Activated CD8-positive, alpha-beta T cell treated with anti-CD3 and anti-CD28 coated beads for 36 hours (primary cell): Measurements from ENCODE around the gene POLD4. TPM values are rescaled to one million over a fixed set of nuclear protein-coding genes. Genes with fewer than 3 reads are reported as not detected.

Experiments
- ATAC-seq: fragments of 200-7000 bp; cut with Tn5 transposase; one replicate; pipeline ENCODE4 v1.10.0; 2021; ENCODE audit warnings: mild to moderate bottlenecking, moderate library complexity
- CTCF ChIA-PET: fragments of 350-600 bp; sonication (Branson Sonifier 250); formaldehyde crosslinking; loops from one replicate; lab custom pipeline; 2021; ENCODE audit warnings: antibody characterized with exemption; lab: Charles Lee
- POLR2A ChIA-PET: fragments of 350-600 bp; sonication (Branson Sonifier 250); formaldehyde crosslinking; loops from one replicate; lab custom pipeline; 2021; ENCODE audit warnings: antibody characterized with exemption; lab: Charles Lee
- DNase-seq: peaks from one replicate; pipeline ENCODE4 v3.0.0-alpha.2; 2020
- H3K27ac Mint-ChIP-seq: one replicate; pipeline ENCODE4 v1.8.0; 2021; ENCODE audit warnings: mild to moderate bottlenecking, mixed read lengths
- H3K27me3 Mint-ChIP-seq: one replicate; pipeline ENCODE4 v1.8.0; 2021; ENCODE audit warnings: mixed read lengths
- H3K36me3 Mint-ChIP-seq: one replicate; pipeline ENCODE4 v1.8.0; 2021; ENCODE audit warnings: low read depth, mixed read lengths
- H3K4me1 Mint-ChIP-seq: one replicate; pipeline ENCODE4 v1.8.0; 2021; ENCODE audit warnings: low read depth, mixed read lengths
- H3K4me3 Mint-ChIP-seq: one replicate; pipeline ENCODE4 v1.8.0; 2021; ENCODE audit warnings: mild to moderate bottlenecking, moderate library complexity, mixed read lengths
- H3K9me3 Mint-ChIP-seq: one replicate; pipeline ENCODE4 v1.8.0; 2021; ENCODE audit warnings: mixed read lengths
- CTCF ChIP-seq: fragments of 200-600 bp; IDR thresholded peaks from one replicate; pipeline ENCODE4 v1.8.0; 2022; ENCODE audit warnings: antibody characterized with exemption, mild to moderate bottlenecking
- intact Hi-C: fragments of 100-400 bp; cut with micrococcal nuclease; formaldehyde crosslinking; loops from one replicate; pipeline ENCODE4 v1.10.0; 2022
- total RNA-seq, 2 experiments: library from RNA; stranded (reverse); gene quantifications; one replicate each; pipeline ENCODE4 v1.2.3, GENCODE V29; 2021

Gene POLD4
- total RNA-seq, 2 experiments from 2014 or later, result 34.1 to 36.1 TPM

DNA sequence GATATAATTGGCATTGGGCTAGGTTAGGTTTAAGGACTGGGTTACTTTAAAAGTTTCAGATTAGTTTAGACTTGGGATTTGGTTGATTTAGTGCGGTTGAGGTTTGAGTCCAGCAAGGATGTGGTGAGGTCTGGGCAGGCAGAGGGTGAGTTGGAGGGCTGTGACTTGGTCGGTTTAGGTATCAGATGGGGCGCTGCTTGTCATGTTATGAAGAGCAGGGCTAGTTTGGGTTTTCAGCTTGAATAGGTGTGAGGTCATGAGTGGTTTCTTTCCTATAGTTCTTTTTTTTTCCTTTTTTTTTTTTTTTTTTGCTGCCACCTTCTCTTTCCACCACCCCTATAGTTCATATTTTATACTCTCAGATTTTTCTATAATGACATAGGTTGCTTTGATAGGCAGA is 15.3 kb upstream of the POLD4 start:
- no peak overlapping the region for H3K4me3 Mint-ChIP-seq
- POLR2A ChIA-PET, result interaction anchor here (2.4 kb wide), 1 partner anchor 23 kb away, joined by 7 read pairs; the partner anchor contains the start of gene RAD9A
- CTCF ChIA-PET, result interaction anchor here (2.0 to 30.8 kb wide), 3 partner anchors 13 to 23 kb away, joined by 5 to 883 read pairs (median 66); partner anchors contain the start of gene POLD4
- TF ChIP-seq CTCF, result no peak
- no peaks in the 10 kb centered on the region for H3K36me3 Mint-ChIP-seq
- H3K4me1 Mint-ChIP-seq, result peaks cover 51% of the 10 kb centered on the region
- DNase-seq (peak; percentile 55), ATAC-seq (peak; percentile 22)
- intact Hi-C loops, result no loop called here
- no peaks in the 10 kb centered on the region for H3K9me3 Mint-ChIP-seq
- peaks cover 15% of the 10 kb centered on the region for H3K27me3 Mint-ChIP-seq
- no peak overlapping the region for H3K27ac Mint-ChIP-seq

DNA sequence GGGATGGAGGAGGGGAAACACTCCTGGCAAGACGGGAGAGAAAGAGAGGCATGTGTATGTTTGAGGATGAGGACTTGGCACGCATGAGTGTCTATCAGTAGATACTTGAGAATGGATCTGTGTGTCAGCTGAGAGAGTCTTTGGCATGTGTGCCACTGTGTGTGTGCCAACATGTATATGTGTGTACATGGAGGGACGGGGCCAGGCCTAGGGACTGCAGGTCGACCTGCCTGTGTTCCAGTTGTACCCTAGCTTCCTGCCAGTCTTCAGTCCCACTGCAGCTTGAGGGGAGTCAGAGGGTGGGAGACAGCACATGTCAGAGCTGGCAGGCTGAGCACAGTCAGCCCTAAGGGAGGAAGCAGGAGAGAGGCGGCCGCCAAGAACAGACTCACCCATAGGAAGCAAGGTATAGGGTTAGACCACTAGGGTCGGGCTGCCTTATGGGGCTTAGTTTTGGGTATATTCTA is 14.4 kb upstream of the POLD4 start:
- intact Hi-C loops, result no loop called here
- Mint-ChIP-seq H3K27me3 (peaks cover 13% of the 10 kb centered on the region), H3K27ac (no peak overlapping the region), H3K4me3 (no peak overlapping the region), H3K9me3 (no peaks in the 10 kb centered on the region), H3K4me1 (peaks cover 49% of the 10 kb centered on the region), H3K36me3 (no peaks in the 10 kb centered on the region)
- DNase-seq, result no peak
- ChIA-PET CTCF (interaction anchor here (2.0 to 30.8 kb wide), 2 partner anchors 13 to 22 kb away, joined by 5 to 883 read pairs; partner anchors contain the start of gene POLD4), POLR2A (interaction anchor here (0.6 to 1.4 kb wide), 2 partner anchors 11 to 345 kb away, joined by 3 read pairs; no protein-coding TSS in a partner anchor)
- ATAC-seq, result no peak
- no peak for TF ChIP-seq CTCF

DNA sequence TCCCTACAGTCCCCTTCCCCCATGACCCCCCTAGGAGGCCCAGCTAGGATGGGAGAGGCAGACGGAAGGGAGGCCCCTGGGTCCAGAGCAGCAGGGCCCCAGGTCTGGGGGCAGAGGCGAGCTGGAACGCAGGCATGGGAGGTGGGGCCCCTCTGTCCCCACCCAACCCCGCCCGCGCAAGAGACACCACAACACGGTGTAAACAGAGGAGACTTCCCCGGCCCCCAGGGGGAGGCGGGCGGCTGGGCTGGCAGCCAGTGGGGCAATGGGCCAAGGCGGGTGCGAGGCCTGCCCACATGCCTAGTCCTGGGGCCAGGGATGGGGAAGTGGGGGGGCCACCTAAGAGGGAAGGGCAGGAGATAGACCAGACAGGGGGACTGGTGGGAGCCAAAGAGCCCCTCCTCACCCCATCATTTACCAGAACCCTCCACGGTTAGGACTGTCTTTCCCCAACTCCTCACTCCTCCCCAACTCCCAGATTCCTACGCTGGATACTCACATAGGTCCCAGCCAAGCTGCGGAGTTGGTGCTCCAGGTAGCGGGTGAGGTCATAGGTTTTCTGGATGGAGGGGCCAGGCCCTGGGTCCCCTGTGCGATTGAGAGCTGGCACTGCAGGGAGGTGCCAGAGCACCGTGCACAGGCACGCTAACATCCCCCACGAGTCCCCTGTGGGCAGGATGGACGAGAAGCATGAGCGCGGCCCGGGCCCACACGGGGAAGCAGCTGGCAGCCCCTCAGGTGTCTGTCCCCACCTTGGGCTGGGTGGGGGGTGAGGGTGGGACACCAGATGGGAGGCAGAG is 13.8 kb upstream of the POLD4 start:
- no peak for TF ChIP-seq CTCF
- Mint-ChIP-seq H3K9me3 (no peaks in the 10 kb centered on the region), H3K36me3 (no peaks in the 10 kb centered on the region), H3K4me1 (peaks cover 49% of the 10 kb centered on the region), H3K27me3 (peaks cover 13% of the 10 kb centered on the region), H3K27ac (no peak overlapping the region), H3K4me3 (no peak overlapping the region)
- DNase-seq (no peak), ATAC-seq (no peak)
- ChIA-PET CTCF (interaction anchor here (2.0 to 30.8 kb wide), 2 partner anchors 13 to 21 kb away, joined by 5 to 883 read pairs; partner anchors contain the start of gene POLD4), POLR2A (interaction anchor here (0.6 to 1.4 kb wide), 3 partner anchors 10 to 345 kb away, joined by 3 read pairs; no protein-coding TSS in a partner anchor)
- intact Hi-C loops, result no loop called here

DNA sequence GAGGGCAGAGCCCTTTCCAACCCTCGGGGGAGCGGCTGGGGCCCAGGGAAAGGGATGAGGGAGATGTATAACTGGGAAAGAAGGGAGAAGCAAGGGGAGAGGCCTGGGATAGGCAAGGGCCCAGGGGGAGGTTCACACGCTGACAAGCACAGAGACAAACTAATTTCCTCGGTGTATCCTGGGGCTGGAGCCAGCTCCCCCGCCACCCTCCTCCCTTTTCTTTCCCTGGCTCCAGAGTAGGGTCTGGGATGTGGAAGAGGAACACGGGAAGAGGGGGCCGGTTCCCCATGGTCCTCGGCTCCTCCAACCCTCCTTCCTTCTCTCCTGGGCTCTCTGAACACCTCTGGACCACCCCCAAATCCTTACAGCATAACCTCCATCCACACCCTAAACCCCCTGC is 13.2 kb upstream of the POLD4 start:
- H3K4me3 Mint-ChIP-seq, result no peak overlapping the region
- CTCF ChIA-PET, result interaction anchor here (6.3 to 30.8 kb wide), 2 partner anchors 12 to 14 kb away, joined by 70 to 883 read pairs; partner anchors contain the start of gene POLD4
- intact Hi-C loops, result no loop called here
- DNase-seq, result no peak
- POLR2A ChIA-PET, result interaction anchor here (0.6 to 1.4 kb wide), 2 partner anchors 10 to 95 kb away, joined by 3 read pairs; no protein-coding TSS in a partner anchor
- H3K4me1 Mint-ChIP-seq, result peaks cover 44% of the 10 kb centered on the region
- no peak for TF ChIP-seq CTCF
- peaks cover 8% of the 10 kb centered on the region for H3K27me3 Mint-ChIP-seq
- H3K36me3 Mint-ChIP-seq, result no peaks in the 10 kb centered on the region
- H3K9me3 Mint-ChIP-seq, result no peaks in the 10 kb centered on the region
- no peak for ATAC-seq
- no peak overlapping the region for H3K27ac Mint-ChIP-seq
